Measurements from ENCODE around the gene DNER. TPM values are rescaled to one million over a fixed set of nuclear protein-coding genes. Genes with fewer than 3 reads are reported as not detected.

The DNER gene
- total and polyA plus RNA-seq, 2 donors (not counting 3 experiments of a cell fraction or from before 2014, with no cell fraction given): 0.01 TPM; not detected in 1

DNA sequence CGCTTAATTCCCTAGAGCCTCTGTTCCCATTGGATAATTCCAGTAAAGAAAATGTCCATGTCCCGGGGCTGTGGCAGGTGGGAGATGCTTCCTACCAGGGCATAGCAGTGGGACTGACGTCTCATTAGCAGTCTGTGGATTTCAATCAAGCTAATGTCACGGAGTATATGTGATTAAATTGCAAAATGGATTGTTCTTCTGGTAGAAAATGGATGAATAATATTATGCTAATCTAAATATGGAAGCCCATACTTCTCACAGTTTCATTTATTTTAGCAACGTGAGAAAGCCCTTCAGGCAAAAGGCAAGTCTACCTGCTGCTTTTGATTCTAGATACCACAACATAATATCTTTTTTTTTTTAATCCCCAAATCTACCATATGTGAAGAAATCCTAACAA lies 185.5 kb downstream of the DNER start:
- H3K4me3 ChIP-seq (replicated peaks in 1 of 3; ENCODE audit: insufficient read depth in 1 of 3, low read depth in 1 of 3, low read length in 3 of 3): no peak overlapping the region
- H3K4me1 ChIP-seq (ENCODE audit: control insufficient read depth, extremely low read depth, insufficient read depth, low read length): no peaks in the 10 kb centered on the region
- no peak for DNase-seq (ENCODE audit: low read depth, low spot score)
- intact Hi-C loops (cut with micrococcal nuclease): no loop called here
- H3K36me3 ChIP-seq (ENCODE audit: control insufficient read depth in 2 of 2, extremely low read depth in 1 of 2, insufficient read depth in 2 of 2, low read length in 2 of 2): no peaks in the 10 kb centered on the region
- FAIRE-seq: no peak
- BruUV-seq (replicated peaks): no TSS peak
- no peaks in the 10 kb centered on the region for H3K9me1 ChIP-seq (replicated peaks; ENCODE audit: control insufficient read depth, extremely low read depth, insufficient read depth, low read length)
- TF ChIP-seq, protein P1, sequence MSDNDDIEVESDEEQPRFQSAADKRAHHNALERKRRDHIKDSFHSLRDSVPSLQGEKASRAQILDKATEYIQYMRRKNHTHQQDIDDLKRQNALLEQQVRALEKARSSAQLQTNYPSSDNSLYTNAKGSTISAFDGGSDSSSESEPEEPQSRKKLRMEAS (IDR thresholded peaks at IDR 0.05; ENCODE audit: insufficient read depth, insufficient read length): no peak
- TF ChIP-seq MYC (IDR thresholded peaks at IDR 0.05; ENCODE audit: low read depth, low read length): no peak
- TF ChIP-seq, protein P2, sequence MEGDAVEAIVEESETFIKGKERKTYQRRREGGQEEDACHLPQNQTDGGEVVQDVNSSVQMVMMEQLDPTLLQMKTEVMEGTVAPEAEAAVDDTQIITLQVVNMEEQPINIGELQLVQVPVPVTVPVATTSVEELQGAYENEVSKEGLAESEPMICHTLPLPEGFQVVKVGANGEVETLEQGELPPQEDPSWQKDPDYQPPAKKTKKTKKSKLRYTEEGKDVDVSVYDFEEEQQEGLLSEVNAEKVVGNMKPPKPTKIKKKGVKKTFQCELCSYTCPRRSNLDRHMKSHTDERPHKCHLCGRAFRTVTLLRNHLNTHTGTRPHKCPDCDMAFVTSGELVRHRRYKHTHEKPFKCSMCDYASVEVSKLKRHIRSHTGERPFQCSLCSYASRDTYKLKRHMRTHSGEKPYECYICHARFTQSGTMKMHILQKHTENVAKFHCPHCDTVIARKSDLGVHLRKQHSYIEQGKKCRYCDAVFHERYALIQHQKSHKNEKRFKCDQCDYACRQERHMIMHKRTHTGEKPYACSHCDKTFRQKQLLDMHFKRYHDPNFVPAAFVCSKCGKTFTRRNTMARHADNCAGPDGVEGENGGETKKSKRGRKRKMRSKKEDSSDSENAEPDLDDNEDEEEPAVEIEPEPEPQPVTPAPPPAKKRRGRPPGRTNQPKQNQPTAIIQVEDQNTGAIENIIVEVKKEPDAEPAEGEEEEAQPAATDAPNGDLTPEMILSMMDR (IDR thresholded peaks at IDR 0.05; ENCODE audit: extremely low read depth in 1 of 2, insufficient read depth in 1 of 2, low read depth in 1 of 2, low read length in 2 of 2): no peak
- TF ChIP-seq GATA2 (IDR thresholded peaks at IDR 0.05; ENCODE audit: insufficient read depth, insufficient read length, low read depth, low read length): no peak
- no peak for TF ChIP-seq POLR2A (IDR thresholded peaks at IDR 0.05; ENCODE audit: low read depth, low read length)
- TF ChIP-seq POLR2AphosphoS5 (IDR thresholded peaks at IDR 0.05; ENCODE audit: insufficient read depth, low read depth, low read length): no peak
- TF ChIP-seq EZH2 (IDR thresholded peaks at IDR 0.05; ENCODE audit: borderline replicate concordance, low read depth, low read length, severe bottlenecking): no peak
- no peak for TF ChIP-seq JUN (IDR thresholded peaks at IDR 0.05; ENCODE audit: borderline replicate concordance, insufficient read depth, insufficient read length, low read depth)
- no peak for TF ChIP-seq FOS (IDR thresholded peaks at IDR 0.05; ENCODE audit: borderline replicate concordance, insufficient read depth, low read length)
- no peak overlapping the region for H3K9ac ChIP-seq (replicated peaks; ENCODE audit: extremely low read depth, insufficient read depth, low read length)
- CTCF ChIA-PET: no interaction called here
- POLR2A ChIA-PET: no interaction called here
- no peak overlapping the region for H2AFZ ChIP-seq (ENCODE audit: low read depth, low read length)
- H4K20me1 ChIP-seq (replicated peaks; ENCODE audit: control insufficient read depth, extremely low read depth, insufficient read depth, low read length): no peaks in the 10 kb centered on the region
- dilution Hi-C loops (cut with MboI; ENCODE audit: extremely low pct_ligation_motif_present, low sequenced_read_pairs): no loop called here
- H3K4me2 ChIP-seq (ENCODE audit: insufficient read depth, low read length): no peak overlapping the region
- H3K27ac ChIP-seq (ENCODE audit: insufficient read depth, low read depth, low read length): no peak overlapping the region
- no peaks in the 10 kb centered on the region for H3K27me3 ChIP-seq (ENCODE audit: control insufficient read depth in 2 of 2, insufficient read depth in 2 of 2, low read length in 2 of 2)
- no peaks in the 10 kb centered on the region for H3K79me2 ChIP-seq (ENCODE audit: control insufficient read depth, insufficient read depth, low read length)
- H3K9me3 ChIP-seq (replicated peaks; ENCODE audit: control insufficient read depth, insufficient read depth, low read length): peaks cover 4% of the 10 kb centered on the region
